Mesothelial cell of epicardium (in vitro differentiated cells): ENCODE measurements around the gene CD4. TPM values are rescaled to one million over a fixed set of nuclear protein-coding genes. Genes with fewer than 3 reads are reported as not detected.
"Not testable (repeated sequence)": the region's sequence is repeated elsewhere in the genome, so short reads cannot be mapped to it uniquely, and the experiment has no call there.

ENCODE experiments used
- DNase-seq, 2 experiments: peaks; one replicate each; pipeline ENCODE4 v3.0.0; 2021; ENCODE audit warnings: low spot score in 2 of 2; ENCODE audit not compliant: unreplicated experiment in 2 of 2
- H3K27ac Mint-ChIP-seq: 2 replicates; pipeline ENCODE4 v1.8.0; 2021; ENCODE audit warnings: mixed read lengths
- H3K27me3 Mint-ChIP-seq: 2 replicates; pipeline ENCODE4 v1.8.0; 2021; ENCODE audit warnings: low read depth, mixed read lengths
- H3K36me3 Mint-ChIP-seq: 2 replicates; pipeline ENCODE4 v1.8.0; 2021; ENCODE audit warnings: mixed read lengths
- H3K4me1 Mint-ChIP-seq: 2 replicates; pipeline ENCODE4 v1.8.0; 2021; ENCODE audit warnings: mixed read lengths
- H3K4me3 Mint-ChIP-seq: 2 replicates; pipeline ENCODE4 v1.8.0; 2021; ENCODE audit warnings: mild to moderate bottlenecking, moderate library complexity, mixed read lengths
- H3K9me3 Mint-ChIP-seq: 2 replicates; pipeline ENCODE4 v1.8.0; 2021; ENCODE audit warnings: mixed read lengths
- total RNA-seq: library from RNA; stranded (reverse); gene quantifications from 3 replicates; pipeline ENCODE4 v1.2.1, GENCODE V29; 2021
- TF ChIP-seq, protein P1 (sequence below): fragments of 200-600 bp; sonication (generic); IDR thresholded peaks from one replicate; pipeline ENCODE4 v1.5.0; 2021; ENCODE audit warnings: antibody characterized with exemption; ENCODE audit not compliant: unreplicated experiment

The CD4 gene
- 2.9 to 3.9 TPM (median 3.8 TPM) in 3 replicates for total RNA-seq

DNA sequence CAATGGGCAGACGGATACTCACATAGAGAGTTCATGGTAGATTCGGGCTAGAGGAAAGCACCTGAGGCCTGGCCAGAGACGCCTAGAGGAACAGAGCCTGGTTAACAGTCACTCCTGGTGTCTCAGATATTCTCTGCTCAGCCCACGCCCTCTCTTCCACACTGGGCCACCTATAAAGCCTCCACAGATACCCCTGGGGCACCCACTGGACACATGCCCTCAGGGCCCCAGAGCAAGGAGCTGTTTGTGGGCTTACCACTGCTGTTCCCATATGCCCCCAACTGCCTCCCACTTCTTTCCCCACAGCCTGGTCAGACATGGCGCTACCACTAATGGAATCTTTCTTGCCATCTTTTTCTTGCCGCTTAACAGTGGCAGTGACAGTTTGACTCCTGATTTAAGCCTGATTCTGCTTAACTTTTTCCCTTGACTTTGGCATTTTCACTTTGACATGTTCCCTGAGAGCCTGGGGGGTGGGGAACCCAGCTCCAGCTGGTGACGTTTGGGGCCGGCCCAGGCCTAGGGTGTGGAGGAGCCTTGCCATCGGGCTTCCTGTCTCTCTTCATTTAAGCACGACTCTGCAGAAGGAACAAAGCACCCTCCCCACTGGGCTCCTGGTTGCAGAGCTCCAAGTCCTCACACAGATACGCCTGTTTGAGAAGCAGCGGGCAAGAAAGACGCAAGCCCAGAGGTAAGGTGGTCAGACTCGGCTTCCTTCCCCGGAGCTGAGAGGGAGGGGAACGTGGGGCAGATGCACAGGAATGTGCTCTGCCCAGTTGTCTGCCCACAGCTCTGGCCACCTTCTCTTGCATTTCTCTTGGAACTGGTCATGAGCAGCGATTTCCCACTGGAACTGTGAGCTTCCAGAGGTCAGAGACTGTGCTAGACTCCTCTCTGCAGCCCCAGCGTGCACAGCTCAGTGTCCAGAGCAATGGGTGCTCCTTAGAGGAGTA, at the start of gene CD4:
CD4 (plus strand) TSS at position 557 of the 953 bp plus-strand sequence. CDS start 10,611 bp downstream, outside the sequence.
- Mint-ChIP-seq H3K27ac (no peak within 1 kb of the TSS), H3K27me3 (no peaks in the 10 kb centered on the region), H3K4me3 (peak within 1 kb of the TSS; percentile 5), H3K36me3 (no peaks in the 10 kb centered on the region), H3K9me3 (no peaks in the 10 kb centered on the region), H3K4me1 (peaks cover 30% of the 10 kb centered on the region)
- TF ChIP-seq, protein P1, sequence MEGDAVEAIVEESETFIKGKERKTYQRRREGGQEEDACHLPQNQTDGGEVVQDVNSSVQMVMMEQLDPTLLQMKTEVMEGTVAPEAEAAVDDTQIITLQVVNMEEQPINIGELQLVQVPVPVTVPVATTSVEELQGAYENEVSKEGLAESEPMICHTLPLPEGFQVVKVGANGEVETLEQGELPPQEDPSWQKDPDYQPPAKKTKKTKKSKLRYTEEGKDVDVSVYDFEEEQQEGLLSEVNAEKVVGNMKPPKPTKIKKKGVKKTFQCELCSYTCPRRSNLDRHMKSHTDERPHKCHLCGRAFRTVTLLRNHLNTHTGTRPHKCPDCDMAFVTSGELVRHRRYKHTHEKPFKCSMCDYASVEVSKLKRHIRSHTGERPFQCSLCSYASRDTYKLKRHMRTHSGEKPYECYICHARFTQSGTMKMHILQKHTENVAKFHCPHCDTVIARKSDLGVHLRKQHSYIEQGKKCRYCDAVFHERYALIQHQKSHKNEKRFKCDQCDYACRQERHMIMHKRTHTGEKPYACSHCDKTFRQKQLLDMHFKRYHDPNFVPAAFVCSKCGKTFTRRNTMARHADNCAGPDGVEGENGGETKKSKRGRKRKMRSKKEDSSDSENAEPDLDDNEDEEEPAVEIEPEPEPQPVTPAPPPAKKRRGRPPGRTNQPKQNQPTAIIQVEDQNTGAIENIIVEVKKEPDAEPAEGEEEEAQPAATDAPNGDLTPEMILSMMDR: no peak
- DNase-seq: no peak

DNA sequence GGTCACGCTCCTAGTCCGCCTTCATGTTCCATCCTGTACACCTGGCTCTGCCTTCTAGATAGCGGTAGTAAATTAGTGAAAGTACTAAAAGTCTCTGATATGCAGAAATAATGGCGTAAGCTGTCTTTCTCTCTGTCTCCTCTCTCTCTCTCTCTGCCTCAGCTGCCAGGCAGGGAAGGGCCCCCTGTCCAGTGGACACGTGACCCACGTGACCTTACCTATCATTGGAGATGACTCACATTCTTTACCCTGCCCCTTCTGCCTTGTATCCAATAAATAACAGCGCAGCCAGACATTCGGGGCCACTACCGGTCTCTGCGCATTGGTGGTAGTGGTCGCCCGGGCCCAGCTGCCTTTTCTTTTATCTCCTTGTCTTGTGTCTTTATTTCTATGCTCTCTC, 47.2 kb upstream of the CD4 start:
- H3K4me3 Mint-ChIP-seq, H3K9me3 Mint-ChIP-seq: not testable (repeated sequence)
- peak overlapping the region; percentile 8 for H3K27ac Mint-ChIP-seq

DNA sequence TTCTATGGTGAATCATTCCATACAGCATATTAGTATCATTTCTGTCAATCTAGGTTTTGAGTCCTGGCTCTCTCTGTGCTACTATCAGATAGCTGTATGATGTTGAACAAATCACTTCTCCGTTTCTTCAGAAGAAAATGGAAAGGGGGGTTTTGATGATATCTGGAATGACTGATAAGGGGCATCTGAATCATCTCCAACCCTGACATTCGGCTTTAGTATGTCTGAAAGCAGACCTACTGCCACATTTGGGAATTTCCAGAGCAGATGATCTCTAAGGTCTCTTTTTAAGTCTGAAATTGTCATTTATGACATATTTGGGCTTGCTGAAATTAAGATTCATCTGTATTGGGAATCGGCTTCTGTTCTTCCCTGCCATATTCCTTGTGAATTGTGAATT, 46.5 kb upstream of the CD4 start:
- DNase-seq: no peak
- H3K4me1 Mint-ChIP-seq: peaks cover 5% of the 10 kb centered on the region
- H3K27ac Mint-ChIP-seq: no peak overlapping the region
- peaks cover 10% of the 10 kb centered on the region for H3K36me3 Mint-ChIP-seq
- H3K9me3 Mint-ChIP-seq: no peaks in the 10 kb centered on the region
- H3K27me3 Mint-ChIP-seq: no peaks in the 10 kb centered on the region
- H3K4me3 Mint-ChIP-seq: no peak overlapping the region
- TF ChIP-seq, protein P1: no peak

More for the DNA sequence above, 47.2 kb upstream of the CD4 start:
- not testable (repeated sequence) for H3K4me1 Mint-ChIP-seq, H3K36me3 Mint-ChIP-seq, DNase-seq, H3K27me3 Mint-ChIP-seq

DNA sequence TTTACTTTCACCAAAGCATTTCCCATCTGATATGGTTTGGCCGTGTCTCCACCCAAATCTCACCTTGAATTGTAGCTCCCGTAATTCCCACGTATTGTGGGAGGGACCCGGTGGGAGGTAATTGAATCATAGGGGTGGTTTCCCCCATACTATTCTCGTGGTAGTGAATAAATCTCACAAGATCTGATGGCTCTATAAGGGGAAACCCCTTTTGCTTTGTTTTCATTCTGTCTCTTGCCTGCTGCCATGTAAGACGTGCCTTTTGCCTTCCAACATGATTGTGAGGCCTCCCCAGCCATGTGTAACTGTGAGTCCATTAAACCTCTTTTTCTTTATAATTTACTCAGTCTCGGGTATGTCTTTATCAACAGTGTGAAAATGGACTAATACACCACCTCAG, 46.0 kb upstream of the CD4 start:
- DNase-seq, H3K9me3 Mint-ChIP-seq, H3K4me3 Mint-ChIP-seq, H3K27ac Mint-ChIP-seq, H3K4me1 Mint-ChIP-seq, H3K27me3 Mint-ChIP-seq: not testable (repeated sequence)
- peaks cover 15% of the 10 kb centered on the region for H3K36me3 Mint-ChIP-seq

DNA sequence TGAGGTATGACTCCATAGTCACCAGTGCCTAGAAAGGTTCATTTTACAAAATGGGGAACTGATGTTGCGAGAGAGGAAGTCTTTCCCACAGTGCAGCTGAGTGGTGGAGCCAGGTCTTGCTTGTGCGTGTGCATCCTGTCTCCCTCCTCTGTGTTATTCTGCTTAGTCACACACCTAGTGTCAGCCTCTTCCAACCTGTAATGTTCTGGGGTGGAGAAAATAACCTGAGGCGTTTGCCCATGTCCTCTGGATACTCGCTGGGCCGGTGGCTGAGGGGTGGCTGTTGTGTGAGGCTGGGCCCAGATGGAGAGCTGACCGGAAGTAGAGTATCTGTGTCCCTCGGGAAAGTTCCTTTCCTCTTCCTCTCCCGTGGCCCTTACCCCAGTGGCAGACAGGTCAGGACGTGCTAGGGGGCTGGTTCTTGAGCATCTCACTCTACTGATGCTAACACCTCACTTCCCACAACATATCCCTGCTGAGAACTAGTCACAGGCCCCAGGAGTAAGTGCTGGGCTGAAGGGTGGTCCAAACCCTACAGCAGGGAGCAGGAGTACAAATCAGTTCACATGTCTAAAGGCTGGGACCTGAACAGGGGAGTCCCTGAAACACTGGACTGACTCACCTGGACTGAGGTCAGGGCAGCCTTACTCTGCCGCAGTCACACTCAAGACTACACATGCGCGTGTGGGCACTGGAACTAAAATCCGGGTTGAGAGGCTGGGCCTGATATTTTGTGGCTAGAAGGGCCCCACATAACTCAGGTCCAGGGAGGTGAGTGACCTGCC, 43.4 kb upstream of the CD4 start:
- Mint-ChIP-seq H3K4me1 (peaks cover 7% of the 10 kb centered on the region), H3K27me3 (no peaks in the 10 kb centered on the region), H3K4me3 (no peak overlapping the region), H3K36me3 (peaks cover 32% of the 10 kb centered on the region), H3K27ac (peak overlapping the region; percentile 1), H3K9me3 (no peaks in the 10 kb centered on the region)
- TF ChIP-seq, protein P1: no peak
- DNase-seq: no peak

DNA sequence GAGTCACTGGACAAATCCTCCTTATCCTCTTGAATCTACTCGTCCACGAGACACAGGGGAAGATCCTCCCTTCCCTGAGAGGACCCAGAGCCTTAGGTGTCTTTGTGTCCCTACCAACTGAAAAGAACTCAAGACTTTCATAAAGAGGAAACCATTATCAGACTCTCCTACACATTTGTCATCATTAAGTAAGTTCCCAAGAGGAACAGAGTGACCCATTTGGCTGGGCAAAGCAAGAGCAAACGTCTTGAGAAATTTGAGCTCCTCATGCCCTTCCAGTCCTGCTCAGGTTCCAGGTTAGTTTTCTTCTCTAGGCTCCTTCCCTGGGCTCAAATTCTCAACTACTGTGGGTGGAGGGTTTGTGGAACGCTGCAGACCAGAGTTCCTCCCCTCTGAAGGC, 42.1 kb upstream of the CD4 start:
- Mint-ChIP-seq H3K27ac (no peak overlapping the region), H3K4me1 (peaks cover 14% of the 10 kb centered on the region), H3K27me3 (no peaks in the 10 kb centered on the region), H3K9me3 (no peaks in the 10 kb centered on the region), H3K4me3 (no peak overlapping the region), H3K36me3 (peaks cover 32% of the 10 kb centered on the region)
- DNase-seq: no peak
- TF ChIP-seq, protein P1: no peak
